Sigmoid colon (tissue), 7 donors: ENCODE results near the gene PBX3. TPM values are rescaled to one million over a fixed set of nuclear protein-coding genes. Genes with fewer than 3 reads are reported as not detected.

ENCODE experiments used
- DNase-seq: peaks from one replicate; pipeline ENCODE4 v3.0.0-alpha.2; 2019
- H3K27ac ChIP-seq, 4 donors: fragments of 200-600 bp; sonication (generic); one replicate each; pipeline ENCODE4 v1.5.1; 2016 to 2019; ENCODE audit warnings: mild to moderate bottlenecking in 1 of 4
- H3K27me3 ChIP-seq, 3 donors: fragments of 200-600 bp; sonication (generic); one replicate each; pipeline ENCODE4 v1.5.1; 2019; ENCODE audit warnings: mild to moderate bottlenecking in 1 of 3
- H3K36me3 ChIP-seq, 4 donors: fragments of 200-600 bp; sonication (generic); one replicate each; pipeline ENCODE4 v1.5.1; 2016 to 2019
- H3K4me1 ChIP-seq, 4 donors: fragments of 200-600 bp; sonication (generic); one replicate each; pipeline ENCODE4 v1.5.1; 2017 to 2019
- H3K4me3 ChIP-seq, 4 donors: fragments of 200-600 bp; sonication (generic); one replicate each; pipeline ENCODE4 v1.5.1; 2017 to 2019; ENCODE audit warnings: mild to moderate bottlenecking in 2 of 4, moderate library complexity in 1 of 4
- H3K9me3 ChIP-seq, 4 donors: fragments of 200-600 bp in 3 of 4; sonication (generic) in 3 of 4; one replicate each; pipeline versions ENCODE4 v1.5.1 to v1.6.1; 2013 to 2019
- EP300 ChIP-seq, 4 donors: sonication (generic); formaldehyde crosslinking; IDR thresholded peaks; one replicate each; pipeline ENCODE4 v1.6.1; 2017; ENCODE audit warnings: antibody characterized with exemption in 4 of 4
- POLR2A ChIP-seq, 2 donors: fragments of 450-650 bp; IDR thresholded peaks; one replicate each; pipeline ENCODE4 v1.6.1; 2016; ENCODE audit warnings: antibody characterized with exemption in 2 of 2, mild to moderate bottlenecking in 2 of 2, moderate library complexity in 2 of 2
- POLR2AphosphoS5 ChIP-seq, 4 donors: sonication (generic); formaldehyde crosslinking; IDR thresholded peaks; one replicate each; pipeline ENCODE4 v1.6.1; 2017; ENCODE audit warnings: antibody characterized with exemption in 4 of 4
- WGBS, 2 donors: extraction: QIAGEN DNeasy Blood & Tissue Kit; methylation state at CpG; one replicate each; pipeline ENCODE4 v1.1.7; 2013; 5-methylcytosine and 5-hydroxymethylcytosine counted together
- intact Hi-C: fragments of 100-400 bp; cut with DNase I; formaldehyde crosslinking; loops from one replicate; pipeline ENCODE4 v1.15.1; 2023
- polyA plus RNA-seq, 3 donors: library from polyadenylated mRNA; stranded (reverse); fragments of 200-250 nt; gene quantifications; one replicate each; pipeline ENCODE4 v1.2.3, GENCODE V29; 2013
- total RNA-seq, 4 donors: library from RNA; depleted of rRNA; stranded (reverse); fragments of >200 nt; gene quantifications; one replicate each; pipeline ENCODE4 v1.1.0, GENCODE V29; 2016
- TF ChIP-seq, protein P1 (sequence below), 4 experiments: fragments of 450-650 bp in 3 of 4; fragments of 200-600 bp in 1 of 4; IDR thresholded peaks; one replicate each; pipeline ENCODE4 v1.5.1; 2016 to 2019; ENCODE audit warnings: antibody characterized with exemption in 4 of 4, mild to moderate bottlenecking in 3 of 4, moderate library complexity in 2 of 4
- donor health status: healthy with polysubstance abuse.
- donor health status: Bipolar disorder and iron deficiency.
- donor health status: healthy.

Gene PBX3
- total and polyA plus RNA-seq, 7 donors: 2.8 to 159 (median 90.6) TPM

DNA sequence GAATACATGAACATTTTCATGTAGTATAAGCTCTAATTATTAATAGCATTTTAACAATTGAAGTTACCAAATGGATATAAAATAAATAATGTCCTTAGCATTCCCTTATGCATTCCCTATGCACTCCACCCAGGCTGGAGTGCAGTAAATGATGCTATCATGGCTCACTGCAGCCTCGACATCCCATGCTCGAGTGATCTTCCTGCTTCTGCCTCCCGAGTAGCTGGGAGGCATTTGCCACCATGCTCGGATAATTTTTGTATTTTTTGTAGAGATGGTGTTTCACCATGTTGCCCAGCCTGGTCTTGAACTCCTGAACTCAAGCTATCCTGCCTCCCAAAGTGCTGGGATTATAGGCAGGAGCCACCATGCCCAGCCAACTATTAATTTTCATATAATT lies 184.0 kb downstream of the PBX3 start:
- DNase-seq: no peak
- Histone ChIP-seq H3K4me1 (peaks cover 0 to 24% (median 7%) of the 10 kb centered on the region in 4 donors), H3K4me3 (no peak overlapping the region), H3K27ac (peak overlapping the region in 2 of 4 donors; percentile 65 to 69), H3K9me3 (no peaks in the 10 kb centered on the region), H3K36me3 (peaks cover 0 to 10% (median 3%) of the 10 kb centered on the region in 4 donors), H3K27me3 (no peaks in the 10 kb centered on the region)
- WGBS, 2 donors: 94 to 97% methylated on average over 4 of the region's 4 CpGs
- TF ChIP-seq POLR2A (IDR thresholded peaks at IDR 0.05) (no peak), POLR2AphosphoS5 (IDR thresholded peaks at IDR 0.05) (no peak), EP300 (IDR thresholded peaks at IDR 0.05) (no peak)
- TF ChIP-seq, protein P1, sequence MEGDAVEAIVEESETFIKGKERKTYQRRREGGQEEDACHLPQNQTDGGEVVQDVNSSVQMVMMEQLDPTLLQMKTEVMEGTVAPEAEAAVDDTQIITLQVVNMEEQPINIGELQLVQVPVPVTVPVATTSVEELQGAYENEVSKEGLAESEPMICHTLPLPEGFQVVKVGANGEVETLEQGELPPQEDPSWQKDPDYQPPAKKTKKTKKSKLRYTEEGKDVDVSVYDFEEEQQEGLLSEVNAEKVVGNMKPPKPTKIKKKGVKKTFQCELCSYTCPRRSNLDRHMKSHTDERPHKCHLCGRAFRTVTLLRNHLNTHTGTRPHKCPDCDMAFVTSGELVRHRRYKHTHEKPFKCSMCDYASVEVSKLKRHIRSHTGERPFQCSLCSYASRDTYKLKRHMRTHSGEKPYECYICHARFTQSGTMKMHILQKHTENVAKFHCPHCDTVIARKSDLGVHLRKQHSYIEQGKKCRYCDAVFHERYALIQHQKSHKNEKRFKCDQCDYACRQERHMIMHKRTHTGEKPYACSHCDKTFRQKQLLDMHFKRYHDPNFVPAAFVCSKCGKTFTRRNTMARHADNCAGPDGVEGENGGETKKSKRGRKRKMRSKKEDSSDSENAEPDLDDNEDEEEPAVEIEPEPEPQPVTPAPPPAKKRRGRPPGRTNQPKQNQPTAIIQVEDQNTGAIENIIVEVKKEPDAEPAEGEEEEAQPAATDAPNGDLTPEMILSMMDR (IDR thresholded peaks at IDR 0.05): no peak
- intact Hi-C loops: no loop called here

DNA sequence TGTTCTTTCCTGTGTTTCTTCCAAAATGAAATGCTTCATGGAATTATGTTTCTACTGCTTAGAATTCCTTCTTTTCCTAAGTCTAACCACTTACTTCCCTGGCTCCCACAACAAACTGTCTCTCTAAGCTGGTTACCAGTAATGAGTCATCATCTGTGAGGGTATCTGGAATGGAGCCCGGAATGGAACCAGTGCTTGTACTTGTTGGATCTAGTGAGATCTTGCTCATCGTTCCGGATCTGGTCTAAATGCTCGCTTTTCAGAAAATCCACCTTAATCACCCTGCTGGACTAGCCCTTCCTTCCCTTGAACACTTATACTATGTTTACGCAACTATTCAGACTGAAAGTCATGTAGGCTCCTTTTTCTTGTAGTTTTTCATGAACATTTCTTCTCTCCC lies 184.8 kb downstream of the PBX3 start:
- peak overlapping the region in 2 of 4 donors; percentile 65 to 69 for H3K27ac ChIP-seq
- 78 to 86% methylated on average over 5 of the region's 5 CpGs for WGBS, 2 donors
- peaks cover 0 to 24% (median 7%) of the 10 kb centered on the region in 4 donors for H3K4me1 ChIP-seq
- intact Hi-C loops: no loop called here
- no peaks in the 10 kb centered on the region for H3K27me3 ChIP-seq
- TF ChIP-seq POLR2AphosphoS5 (IDR thresholded peaks at IDR 0.05): peak in 1 of 4 donors; percentile 19
- TF ChIP-seq, protein P1 (IDR thresholded peaks at IDR 0.05): no peak
- H3K4me3 ChIP-seq: no peak overlapping the region
- no peaks in the 10 kb centered on the region for H3K9me3 ChIP-seq
- peak; percentile 79 for DNase-seq
- H3K36me3 ChIP-seq: peaks cover 0 to 18% (median 3%) of the 10 kb centered on the region in 4 donors

DNA sequence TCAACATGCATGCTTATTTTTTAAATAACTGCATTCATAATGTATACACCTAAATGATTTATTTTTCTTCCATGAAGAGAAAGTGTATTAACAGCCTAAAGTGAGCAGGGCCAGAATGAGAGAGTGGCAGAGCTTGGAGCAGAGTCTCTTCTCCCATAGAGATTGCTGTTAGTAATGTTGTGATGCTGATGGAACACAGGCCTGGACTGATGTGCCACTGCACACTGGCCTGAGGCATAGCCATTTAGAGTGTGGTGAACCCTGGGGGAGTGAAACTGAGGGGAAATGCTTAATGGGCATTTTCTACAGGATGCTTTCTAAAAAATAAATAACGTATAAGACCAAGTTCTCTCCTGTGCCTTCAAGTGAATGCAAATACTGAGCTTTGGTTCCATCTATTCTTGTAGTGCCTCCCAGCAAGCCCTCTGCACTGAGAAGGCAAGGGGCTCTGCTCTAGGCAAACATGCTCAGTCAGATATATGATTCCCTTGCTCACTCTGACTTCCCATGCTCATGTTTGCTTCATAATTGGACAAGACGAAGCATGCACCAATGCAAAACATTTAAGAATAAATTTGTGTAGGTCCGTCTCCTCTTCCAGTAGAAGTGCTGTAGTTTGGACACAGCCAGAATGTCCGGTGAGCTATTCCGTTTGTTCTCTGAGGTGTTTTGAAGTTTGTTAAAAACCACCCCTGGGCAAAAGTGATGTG lies 185.7 kb downstream of the PBX3 start:
- DNase-seq: no peak
- intact Hi-C loops: no loop called here
- Histone ChIP-seq H3K4me3 (no peak overlapping the region), H3K36me3 (peaks cover 0 to 26% (median 3%) of the 10 kb centered on the region in 4 donors), H3K27ac (peak overlapping the region in 2 of 4 donors; percentile 65 to 69), H3K27me3 (no peaks in the 10 kb centered on the region), H3K9me3 (no peaks in the 10 kb centered on the region), H3K4me1 (peaks cover 0 to 24% (median 7%) of the 10 kb centered on the region in 4 donors)
- TF ChIP-seq EP300 (IDR thresholded peaks at IDR 0.05): no peak
- no peak for TF ChIP-seq POLR2AphosphoS5 (IDR thresholded peaks at IDR 0.05)
- TF ChIP-seq, protein P1 (IDR thresholded peaks at IDR 0.05): no peak
- no peak for TF ChIP-seq POLR2A (IDR thresholded peaks at IDR 0.05)
- 93 to 97% methylated on average over 5 of the region's 5 CpGs for WGBS, 2 donors

DNA sequence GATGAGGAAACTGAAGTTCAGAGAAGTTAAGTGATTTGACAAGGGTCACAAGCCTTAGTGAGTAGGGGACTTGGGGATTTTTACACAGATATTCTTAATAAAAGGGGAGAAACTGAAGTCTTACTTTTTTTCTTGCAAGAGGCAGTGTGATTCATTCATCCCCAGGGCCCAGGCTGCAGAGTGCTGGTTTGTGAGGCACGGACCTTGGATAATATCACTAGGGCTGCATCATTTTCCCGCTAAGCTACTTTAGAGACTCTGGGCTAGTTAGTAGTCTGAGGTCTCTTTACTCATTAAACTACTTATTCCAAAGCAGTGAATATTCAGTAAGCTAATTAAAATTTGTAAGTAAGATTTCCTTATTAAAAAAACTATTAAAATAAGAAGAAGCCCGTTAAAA lies 195.0 kb downstream of the PBX3 start:
- DNase-seq: no peak
- Histone ChIP-seq H3K36me3 (peaks cover 0 to 26% (median 1%) of the 10 kb centered on the region in 4 donors), H3K4me1 (no peaks in the 10 kb centered on the region), H3K9me3 (peaks cover 0 to 5% (median 0%) of the 10 kb centered on the region in 4 donors), H3K27ac (no peak overlapping the region), H3K27me3 (no peaks in the 10 kb centered on the region), H3K4me3 (no peak overlapping the region)
- 95 to 97% methylated on average over 3 of the region's 3 CpGs for WGBS, 2 donors
- no peak for TF ChIP-seq POLR2A (IDR thresholded peaks at IDR 0.05)
- TF ChIP-seq EP300 (IDR thresholded peaks at IDR 0.05): no peak
- TF ChIP-seq, protein P1 (IDR thresholded peaks at IDR 0.05): no peak
- TF ChIP-seq POLR2AphosphoS5 (IDR thresholded peaks at IDR 0.05): no peak
- intact Hi-C loops: no loop called here
